HG02943 (cell line): ENCODE measurements around the gene GNG8.
"Not testable (repeated sequence)": the region's sequence is repeated elsewhere in the genome, so short reads cannot be mapped to it uniquely, and the experiment has no call there.

Experiments
- ATAC-seq: cut with Tn5 transposase; IDR thresholded peaks from one replicate; pipeline ENCODE4 v1.9.1; 2021; ENCODE audit warnings: mild to moderate bottlenecking, low read depth, moderate library complexity; ENCODE audit not compliant: unreplicated experiment

Gene GNG8

DNA sequence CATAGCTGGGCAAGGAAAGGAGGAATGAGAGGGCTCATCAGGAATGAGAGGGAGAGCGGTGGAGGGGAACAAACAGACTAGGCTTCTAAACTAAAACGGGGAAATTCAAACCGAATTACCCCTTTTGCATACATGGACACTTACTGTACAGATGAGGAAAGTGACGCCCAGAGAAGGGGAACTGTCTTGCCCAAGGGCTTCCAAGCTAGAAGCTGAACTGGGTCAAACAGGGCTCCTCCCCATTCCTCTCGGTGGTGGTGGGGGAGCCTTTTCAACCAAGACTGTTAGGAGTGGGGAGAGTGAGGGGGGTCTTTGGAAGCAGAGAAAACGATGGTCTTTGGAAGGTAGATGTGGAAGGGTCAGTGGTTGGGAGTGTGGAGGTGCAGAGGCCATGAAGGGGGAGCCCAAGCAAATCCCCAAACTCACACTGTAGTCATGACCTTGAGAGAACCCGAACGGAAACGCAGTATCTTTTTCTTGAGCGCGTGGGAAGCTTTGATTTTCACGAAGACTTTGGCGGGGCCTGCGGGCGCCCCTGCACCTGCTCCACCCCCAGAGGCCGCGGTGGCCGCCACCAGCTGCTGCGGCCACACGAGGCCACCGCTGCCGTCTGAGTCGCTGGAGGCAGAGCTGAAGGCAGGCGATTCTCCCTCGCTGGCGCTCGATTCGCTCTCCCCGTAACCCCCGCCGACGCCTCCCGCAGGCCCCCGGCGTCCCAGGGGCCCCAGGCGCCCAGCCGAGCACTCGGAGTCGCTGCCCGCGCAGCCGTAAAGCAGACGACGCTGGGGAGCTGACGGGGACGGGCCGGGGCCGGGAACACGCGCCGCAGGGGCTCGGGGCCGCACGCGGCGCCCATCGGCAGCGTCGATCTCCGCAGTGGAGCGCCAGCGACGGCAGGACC, 12.3 kb upstream of the GNG8 start:
- no peak for ATAC-seq

DNA sequence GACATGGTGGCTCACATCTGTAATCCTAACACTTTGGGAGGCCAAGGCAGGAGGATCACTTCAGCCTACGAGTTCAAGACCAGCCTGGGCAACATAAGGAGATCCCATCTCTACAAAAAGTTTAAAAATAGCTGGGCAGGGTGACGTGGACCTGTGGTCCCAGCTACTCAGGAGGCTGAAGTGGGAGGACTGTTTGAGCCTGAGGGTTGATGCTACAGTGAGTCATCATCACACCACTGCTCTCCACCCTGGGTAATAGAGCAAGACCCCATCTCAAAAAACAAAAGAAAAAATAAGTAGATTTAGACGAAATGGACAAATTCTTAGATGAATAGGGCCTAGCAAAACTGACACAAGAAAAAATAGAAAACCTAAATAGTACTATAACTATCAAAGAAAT, 10.4 kb upstream of the GNG8 start:
- no peak for ATAC-seq

DNA sequence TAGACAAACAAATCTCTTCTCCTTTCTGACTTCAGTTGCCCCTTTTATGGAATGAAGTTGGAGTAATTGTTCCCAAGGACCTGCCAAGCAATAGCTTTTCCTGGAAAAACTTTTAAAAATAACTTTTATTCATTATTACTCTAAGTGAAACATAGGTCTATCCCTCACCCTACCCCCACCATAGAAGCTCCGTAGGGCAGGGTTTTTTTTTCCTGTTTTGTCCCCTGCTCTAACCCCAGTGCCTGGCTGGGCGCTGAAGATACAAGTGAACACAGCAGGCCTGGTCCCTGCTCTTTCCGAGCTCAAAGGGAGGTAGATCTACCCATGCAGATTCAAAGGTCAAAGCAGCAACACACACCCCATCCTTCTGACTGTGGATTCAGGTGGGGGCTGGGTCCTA, 8.7 kb upstream of the GNG8 start:
- ATAC-seq = no peak

DNA sequence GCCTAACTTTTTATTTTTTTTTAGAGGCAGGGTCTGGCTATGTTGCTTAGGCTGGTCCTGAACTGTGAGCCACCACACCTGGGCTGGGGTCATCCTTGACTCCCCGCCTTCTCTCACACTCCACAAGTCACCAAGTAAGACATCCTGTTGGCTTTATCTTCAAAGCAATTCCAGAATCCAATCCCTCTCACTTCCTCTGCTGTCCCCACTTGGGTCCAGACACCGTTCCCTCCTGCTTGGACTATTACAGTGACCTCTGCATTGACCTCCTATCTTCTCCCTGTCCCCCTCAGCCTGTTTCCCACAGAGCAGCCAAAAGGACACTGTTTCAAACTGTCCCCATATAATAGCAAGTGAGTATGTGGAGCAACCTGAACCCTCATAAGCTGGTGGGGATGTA, 4.7 kb upstream of the GNG8 start:
- ATAC-seq = no peak

DNA sequence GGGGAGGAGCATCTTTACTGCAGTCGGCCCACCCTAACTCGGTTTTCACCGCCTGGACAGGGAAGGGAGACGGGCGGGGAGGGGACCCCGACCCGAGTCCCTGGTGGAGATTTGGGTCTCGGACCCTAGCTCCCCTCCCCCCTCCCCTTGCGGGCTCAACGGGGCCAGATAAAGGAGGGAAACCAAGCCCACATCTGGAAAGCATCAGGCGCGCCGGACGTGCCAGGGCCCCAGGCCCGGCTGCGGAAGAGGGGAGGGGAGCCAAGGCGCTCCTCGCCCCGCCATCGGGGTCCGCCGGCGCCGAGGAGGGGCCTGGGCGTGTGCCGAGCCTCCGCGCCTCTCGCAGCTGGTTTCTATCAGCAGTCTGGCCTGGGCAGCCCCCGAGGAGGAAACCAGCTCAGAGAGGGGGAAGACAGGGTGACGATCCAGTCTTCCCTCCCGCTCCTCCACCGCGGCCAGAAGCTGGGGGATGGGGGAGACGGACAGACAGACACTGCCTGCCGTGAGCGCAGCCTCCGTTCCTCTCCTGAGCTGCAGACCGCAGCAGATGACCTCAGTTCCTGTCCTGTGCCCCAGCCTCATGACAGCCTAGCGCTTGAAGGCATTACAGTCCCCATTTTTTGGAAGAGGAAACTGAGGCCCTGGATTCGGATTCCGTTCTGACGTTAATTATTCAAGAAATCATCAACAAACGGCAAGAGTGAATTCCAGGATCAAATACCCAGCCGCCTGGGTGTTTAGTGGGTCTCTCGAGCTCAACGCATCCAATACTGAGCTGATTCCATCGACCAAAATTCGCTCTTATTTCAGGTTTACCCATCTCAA, 3.6 kb upstream of the GNG8 start:
- no peak for ATAC-seq

DNA sequence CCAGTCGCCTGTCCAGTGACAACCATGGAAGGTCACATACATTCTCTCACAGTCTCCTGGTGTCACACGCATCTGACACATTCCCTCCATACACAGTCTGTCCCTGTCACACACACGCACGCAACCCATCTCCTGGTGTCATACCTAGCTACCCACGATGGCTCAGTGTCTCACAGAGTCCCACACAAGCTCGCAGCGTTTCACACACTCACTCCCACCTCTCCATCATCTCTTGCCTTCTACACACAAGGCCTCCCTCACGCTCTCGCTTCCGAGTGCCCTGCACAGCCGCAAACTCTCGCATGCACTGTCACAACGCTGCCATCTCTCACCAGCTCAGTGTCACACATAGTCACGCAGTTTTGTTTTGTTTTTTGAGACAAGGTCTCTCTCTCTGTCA, 1.2 kb upstream of the GNG8 start:
- ATAC-seq = no peak

DNA sequence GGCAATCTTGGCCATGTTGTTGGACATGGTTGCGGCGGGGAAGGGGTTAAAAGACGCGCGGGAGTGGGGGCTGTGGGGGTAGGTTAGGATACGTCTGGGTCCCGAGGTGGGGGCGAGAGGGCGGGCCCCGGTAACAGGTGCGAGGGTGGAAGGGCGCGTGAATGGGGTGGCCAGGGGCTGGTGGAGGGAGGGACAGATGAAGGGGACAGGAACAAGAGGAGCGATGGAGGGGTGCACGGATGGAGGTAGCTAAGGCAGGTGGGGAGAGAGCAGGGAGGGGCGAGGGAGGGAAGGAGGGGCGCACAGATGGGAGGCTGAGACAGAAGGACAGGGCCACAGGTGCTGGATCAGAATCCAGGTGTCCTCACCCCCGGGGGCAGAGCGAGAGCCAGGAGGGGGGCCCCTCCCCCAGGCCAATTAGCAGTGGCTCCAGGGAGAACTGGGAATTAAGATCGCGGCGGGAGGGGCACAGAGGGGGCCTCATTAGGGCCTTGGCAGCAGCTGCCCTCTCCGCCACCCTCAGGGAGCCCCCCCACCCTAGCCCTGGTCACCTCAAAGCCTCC, 1.3 kb downstream of the GNG8 start:
- ATAC-seq = no peak

DNA sequence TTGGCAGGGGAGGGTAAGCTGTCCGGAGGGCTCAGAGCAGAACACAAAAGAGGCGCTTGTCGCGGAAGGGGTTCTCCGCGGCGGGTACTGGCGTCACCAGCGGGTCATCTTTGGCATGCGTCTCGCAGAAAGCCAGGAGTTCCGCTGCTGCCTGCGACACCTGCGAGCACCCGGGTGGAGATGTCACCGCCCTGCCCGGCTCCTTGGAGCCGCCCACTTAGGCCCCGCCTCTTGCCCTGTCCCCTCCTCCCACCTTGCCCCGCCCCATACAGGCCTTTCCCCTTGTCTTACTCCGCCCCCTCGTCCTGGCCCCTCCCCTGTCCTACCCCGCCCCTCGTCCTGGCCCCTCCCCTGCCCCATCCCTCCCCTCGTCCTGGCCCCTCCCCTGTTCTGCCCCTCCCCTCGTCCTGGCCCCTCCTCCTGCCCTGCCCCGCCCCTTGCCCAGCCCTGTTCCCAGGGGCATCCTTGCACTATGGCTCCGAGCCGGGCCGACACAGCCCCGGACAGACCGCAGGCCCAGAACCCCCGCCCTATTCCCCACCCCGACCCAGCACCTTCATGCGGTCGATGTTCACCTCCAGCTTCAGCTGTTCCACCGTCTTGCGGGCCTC, 1.9 kb downstream of the GNG8 start:
- no peak for ATAC-seq

DNA sequence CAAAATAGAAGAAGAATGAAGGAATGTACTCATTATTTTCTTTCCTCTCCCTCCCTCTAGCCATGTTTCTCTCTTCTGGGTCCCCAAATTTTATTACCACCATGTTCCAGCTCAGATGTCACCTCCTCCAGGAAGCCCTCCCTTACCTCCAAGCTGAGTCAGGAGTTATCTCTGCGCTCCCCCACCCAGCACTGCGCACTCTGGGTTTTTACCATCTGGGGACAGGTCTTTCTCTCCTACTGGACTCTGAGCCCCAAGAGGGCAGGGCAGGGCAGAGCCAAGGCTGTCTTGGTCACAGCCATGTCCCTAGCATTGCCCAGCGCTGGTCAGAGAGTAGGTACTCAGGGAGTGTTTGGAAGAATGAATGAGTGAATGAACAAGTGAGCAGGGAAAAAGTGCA, 2.9 kb downstream of the GNG8 start:
- no peak for ATAC-seq

DNA sequence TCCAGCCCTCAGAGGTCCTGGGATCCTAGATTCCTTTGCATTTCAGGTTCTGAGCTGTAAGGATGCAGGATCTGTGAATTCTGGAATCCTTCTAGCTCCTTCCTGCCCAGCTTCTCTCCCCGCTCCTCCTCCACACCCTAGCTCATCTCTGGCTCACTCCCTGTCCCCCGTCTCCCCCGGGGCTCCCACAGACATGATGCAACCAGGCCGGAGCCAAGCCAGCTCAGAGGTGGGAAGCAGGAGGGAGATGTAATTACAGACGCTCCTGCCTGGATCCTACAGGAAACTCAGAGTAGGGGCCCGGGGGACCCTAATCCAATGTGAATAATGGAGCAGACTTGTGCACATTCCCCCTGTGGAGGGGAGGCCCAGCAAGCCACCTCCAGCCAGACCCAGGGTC, 4.5 kb downstream of the GNG8 start:
- ATAC-seq = no peak

DNA sequence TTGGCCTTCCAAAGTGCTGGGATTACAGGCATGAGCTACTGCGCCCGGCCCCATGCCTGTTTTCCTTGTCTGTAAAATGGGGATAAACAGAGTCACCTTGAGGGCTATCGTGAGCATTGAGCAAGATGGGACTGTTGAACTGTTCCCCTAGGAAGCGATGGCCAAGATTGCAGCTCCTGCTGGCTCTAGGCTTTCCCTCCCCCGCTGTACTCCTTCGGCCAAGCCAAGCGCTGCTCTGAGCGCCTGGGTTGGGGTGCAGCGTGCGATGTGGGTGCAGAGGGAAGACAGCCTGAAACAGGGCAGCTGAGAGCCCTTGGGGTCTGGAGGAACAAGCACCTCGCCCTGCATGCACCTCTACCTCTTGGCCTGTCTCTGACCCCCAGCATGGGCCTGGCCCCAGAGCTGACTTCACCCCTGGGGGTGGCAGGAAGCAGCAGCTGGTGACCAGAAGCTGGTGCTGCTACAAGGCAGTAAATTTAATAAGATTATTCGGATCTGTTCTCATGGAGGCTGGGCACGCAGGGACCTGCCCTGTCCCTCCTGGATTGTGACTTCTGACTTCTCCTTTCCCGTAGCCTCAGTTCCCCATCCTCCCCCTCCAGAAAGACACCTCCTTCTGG, 5.3 kb downstream of the GNG8 start:
- ATAC-seq = no peak

DNA sequence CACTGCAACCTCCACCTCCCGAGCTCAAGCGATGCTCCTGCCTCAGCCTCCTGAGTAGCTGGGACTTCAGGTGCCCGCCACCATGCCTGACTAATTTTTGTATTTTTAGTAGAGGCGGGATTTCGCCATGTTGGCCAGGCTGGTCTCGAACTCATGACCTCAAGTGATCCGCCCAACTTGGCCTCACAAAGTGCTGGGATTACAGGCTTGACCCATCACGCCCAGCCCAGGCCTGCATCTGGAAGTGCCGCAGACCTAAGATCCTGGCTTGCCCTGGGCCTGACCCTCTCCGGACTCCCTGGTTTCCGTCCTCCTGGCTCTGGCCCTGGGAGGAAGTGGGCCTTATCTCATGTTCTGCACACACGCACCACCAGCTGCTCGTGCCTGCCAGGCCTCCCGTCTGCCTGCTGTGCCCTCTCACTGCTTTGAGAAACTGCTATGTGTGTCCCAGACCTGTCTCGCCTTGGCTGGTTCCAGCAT, 6.4 kb downstream of the GNG8 start:
- ATAC-seq = no peak

DNA sequence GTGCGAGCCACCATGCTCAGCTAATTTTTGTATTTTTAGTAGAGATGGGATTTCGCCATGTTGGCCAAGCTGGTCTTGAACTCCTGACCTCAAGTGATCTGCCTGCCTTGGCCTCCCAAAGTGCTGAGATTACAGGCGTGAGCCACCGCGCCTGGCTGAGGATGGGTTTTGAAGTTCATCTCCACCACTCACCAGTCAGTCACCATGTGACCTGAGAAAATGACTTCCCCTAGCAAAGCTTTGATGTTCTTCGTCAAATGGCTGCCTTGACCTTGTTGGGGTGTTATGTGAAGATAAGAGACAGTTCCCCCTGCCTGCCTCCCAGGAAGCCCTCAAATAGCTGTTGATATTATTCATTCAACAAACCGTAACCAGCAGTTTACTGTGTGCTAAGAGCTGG, 7.0 kb downstream of the GNG8 start:
- not testable (repeated sequence) for ATAC-seq

DNA sequence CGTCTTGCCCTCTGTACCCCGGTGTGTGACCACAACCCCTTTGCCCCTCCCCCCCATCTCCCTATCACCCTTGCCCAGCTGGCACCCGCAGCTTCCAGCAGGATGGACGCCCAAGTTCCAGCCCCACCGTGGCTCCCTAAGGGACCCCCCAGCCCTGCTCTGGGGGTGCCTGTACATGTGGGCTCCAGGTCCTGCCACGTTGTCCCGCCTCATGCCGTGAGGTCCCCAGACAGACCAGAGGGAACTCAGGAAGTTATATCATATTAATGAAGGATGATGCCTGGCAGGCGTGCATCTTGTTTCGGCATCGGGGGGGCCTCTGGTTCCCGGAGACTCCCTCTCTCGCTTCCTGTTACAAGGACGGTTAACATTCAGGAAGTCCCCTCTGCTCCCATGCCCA, 9.6 kb downstream of the GNG8 start:
- ATAC-seq = no peak

DNA sequence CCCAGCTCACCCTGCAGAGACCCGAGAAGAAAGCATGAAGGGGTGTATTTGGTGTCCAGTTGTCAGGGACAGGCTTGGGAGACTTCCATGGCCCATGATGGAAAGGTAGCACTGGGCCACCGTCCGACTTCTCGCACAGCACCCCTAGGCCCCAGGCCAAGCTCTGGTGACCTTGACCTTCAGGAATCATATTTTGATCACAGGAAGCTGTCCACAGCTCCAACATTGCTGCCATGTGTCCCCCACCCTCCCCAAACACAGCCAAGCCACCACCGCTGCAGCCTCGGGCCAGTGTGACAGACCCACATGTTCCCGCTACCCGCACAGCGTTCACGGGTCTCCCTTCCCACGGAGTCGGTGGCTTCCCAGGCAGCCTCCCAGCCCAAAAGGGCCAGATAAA, 10.3 kb downstream of the GNG8 start:
- ATAC-seq = no peak

DNA sequence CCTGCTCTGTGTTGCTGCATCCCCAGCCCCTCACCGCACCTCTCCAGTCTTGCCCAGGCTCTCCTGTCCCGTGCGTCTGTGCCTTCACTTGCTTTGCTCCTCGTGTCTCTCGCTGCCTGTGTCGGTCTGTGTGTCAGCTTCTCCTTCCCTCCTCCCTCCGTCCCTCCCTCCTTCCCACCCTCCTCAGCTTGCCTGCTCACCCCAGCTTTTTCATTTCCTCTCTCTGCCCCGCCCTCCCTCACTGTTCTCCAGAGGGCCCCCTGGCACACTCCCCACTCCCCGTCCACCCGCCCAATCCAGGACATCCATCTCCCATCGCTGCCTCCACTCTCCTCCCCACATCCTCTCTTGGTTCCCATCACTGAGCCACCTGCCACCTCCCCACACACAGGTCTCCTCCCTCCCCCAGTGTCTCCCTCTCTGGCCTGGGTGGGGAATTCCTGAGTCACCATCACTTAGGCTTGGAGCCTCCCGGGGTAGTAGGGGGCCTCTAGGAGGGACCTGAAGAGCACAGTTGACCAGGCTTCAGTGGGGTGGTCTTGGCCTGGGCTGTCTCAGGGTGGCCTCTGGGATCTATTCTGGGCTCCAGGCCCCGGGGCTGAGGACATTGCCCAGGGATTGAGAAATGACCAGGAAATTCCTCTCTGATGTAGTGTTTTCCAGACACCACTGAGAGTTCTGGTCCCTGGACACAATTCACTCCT, 10.9 kb downstream of the GNG8 start, which contains the start of gene PTGIR:
Gene PTGIR (minus strand): TSS at position 132 of the 704 bp plus-strand sequence. CDS start 864 bp downstream, outside the sequence.
- ATAC-seq = no peak

DNA sequence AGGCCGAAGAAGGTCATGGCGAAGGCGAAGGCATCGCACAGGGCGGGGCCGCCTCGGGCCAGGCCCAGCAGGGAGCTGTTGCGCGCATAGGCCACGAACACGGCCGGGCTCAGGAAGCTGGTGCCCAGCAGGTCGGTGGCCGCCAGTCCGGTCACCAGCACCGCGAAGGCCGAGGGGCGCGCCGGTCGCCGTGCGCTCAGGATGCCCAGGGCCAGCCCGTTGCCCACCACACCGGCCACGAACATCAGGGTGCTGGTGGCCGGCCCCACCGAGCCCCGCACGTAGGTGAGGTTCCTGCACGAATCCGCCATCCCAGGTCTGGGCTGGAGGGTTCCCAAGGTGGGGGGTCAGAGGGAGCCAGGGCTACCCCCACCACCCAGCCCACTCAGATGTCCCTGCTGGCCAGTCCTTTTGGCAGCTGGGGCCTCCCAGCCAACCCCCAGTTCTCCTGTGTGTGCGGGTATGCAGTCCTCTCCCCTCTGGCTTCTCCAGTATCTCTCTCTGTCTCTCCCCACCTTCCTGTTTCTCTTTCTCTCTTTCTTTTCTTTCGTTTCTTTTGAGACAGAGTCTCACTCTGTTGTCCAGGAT, 12.0 kb downstream of the GNG8 start:
- no peak for ATAC-seq

DNA sequence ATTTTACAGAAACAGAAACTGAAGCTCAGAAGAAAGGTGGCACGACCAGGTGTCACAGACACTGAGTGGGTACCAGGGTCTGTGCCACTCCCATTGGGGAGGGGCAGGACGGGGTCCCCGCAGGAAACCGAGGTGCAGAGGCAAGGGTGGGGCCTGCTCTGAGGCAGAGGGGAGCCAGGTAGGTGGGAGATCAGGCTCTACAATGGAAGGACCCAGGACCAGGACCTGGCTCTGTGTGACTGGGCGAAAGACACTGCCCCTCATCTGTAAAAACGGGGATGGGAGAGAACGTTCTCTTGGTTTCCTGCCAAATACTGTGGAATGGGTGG, 13.9 kb downstream of the GNG8 start:
- no peak for ATAC-seq
